B cell (primary cell): Measurements from ENCODE around the gene PLIN4.

Source experiments
- CTCF ChIP-seq: fragments of 200-600 bp; IDR thresholded peaks from one replicate; pipeline ENCODE4 v1.8.0; 2022; ENCODE audit warnings: antibody characterized with exemption, mild to moderate bottlenecking
- EZH2 ChIP-seq: IDR thresholded peaks from 2 replicates; pipeline ENCODE4 v1.6.1; 2012; ENCODE audit warnings: borderline replicate concordance, low read depth, mild to moderate bottlenecking, moderate library complexity, low read length; ENCODE audit not compliant: insufficient read depth, poor library complexity, severe bottlenecking

- TF ChIP-seq CTCF: peak; percentile 51
- no peak for TF ChIP-seq EZH2
Observed at GRCh38 chr19:4567584-4568071, 49.3 kb upstream of the PLIN4 start.
